HTERT RPE-1 (cell line): ENCODE measurements around the gene LCP2.

Experiments
- in situ Hi-C: fragments of 300-500 bp; cut with MboI; formaldehyde crosslinking; loops from 4 replicates; pipeline ENCODE4 v1.14.3; 2020; ENCODE audit warnings: low sequenced_read_pairs

The LCP2 gene

DNA sequence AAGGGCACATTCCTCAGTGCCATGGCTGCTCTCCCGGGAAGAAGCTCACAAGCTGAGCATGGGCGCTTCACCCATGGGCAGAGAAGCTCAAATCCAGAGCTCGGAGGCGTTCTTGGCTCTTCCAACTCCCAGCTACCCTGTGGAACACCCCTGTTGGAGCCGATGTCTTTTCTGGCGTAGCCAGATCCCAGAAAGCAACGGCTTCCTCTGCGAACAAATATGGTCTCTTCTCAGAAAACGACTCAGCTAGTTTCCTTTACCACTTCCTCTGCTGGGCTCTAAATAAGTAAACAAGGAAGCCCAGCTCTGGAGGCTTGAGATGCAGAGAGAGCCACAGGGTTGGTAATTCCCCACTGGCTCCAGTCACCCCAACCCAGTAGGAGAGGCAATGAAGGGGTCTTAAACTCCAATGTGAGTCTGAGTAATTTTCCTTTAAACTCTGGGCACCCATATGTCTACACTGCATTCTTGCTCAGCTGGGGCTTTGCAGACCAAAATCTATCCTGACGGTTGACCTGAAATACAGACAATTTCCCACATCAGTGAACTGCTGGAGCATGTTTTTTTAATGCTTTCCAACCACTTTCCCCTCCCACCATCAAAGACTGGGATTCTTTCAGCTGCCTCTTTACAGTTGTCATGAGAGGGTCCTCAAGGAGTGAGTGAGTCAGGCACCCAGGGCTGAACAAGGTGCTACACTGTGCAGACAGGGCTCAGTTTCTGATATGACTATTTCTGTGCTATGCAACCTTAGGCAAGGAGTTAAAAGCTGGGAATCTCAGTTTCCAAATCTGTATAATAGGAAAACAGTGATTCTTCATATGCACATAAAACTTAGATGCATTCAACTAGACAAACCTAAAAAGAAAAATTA, at the start of gene LCP2:
TSS of gene LCP2 (minus strand) at position 189 of the 874 bp plus-strand sequence. CDS start at position 23, 166 bp downstream.
- in situ Hi-C loops: no loop called here

DNA sequence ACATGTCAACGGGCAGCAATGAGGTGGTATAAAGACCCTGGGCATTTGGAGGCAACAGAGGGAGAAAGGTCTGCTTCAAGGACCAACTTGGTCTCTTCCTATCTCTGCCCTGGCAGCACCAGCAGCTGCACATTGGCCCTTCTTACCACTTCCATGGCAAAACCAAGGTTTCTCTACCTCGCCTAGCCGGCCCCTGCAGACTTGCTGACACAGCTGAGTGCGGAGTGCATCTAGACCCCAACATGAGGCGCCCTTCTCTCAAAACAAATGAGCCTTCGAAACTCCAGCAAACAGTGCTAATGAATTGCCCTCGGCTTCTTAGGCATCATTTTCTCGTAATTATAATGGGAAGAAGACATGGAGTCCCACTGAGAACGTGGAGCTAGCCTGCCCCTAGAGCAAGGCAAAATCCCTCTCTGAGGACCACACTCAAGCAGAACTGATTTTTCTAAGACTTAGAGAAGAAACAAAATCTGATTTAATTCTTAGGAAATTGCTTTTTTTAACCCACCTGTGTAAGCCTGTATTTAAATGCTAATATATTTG, 49.5 kb upstream of the LCP2 start:
- in situ Hi-C loops: no loop called here

DNA sequence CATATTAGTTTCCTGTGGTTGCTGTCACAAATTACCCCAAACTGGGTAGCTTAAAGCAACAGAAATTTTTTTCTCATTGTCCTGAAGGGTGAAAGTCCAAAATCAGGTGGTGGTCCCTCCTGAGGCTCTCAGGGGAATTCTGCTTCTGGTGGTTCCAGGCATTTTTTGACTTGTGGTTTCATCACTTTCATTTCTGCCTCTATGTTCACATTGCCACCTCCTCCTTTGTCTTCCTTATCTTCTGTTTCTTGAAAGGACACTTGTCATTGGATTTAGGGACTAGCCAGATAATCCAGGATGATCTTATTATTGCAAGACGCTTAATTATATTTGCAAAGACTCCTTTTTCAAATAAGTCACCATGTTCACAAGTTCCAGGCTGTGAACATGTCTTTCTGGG, 48.4 kb upstream of the LCP2 start:
- in situ Hi-C loops: no loop called here

DNA sequence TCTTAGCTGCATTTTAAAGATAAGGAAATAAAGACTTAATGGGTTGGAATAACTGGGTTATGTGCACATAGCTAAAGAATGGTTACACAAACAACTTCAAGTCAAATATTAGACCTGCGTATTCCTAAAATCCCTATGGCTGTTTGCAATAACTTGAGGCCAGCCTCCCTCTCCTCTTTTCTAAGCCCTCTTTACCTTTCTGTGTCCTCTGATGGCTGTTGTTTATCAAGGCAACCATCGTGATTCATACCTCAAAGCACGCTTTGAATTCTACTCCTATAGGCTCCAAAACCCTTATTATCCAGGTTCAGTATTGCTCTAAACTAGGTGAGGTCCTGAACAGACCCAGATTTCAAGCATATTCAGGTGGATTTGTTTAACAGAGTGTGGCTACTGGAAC, 45.6 kb upstream of the LCP2 start:
- in situ Hi-C loops: no loop called here

DNA sequence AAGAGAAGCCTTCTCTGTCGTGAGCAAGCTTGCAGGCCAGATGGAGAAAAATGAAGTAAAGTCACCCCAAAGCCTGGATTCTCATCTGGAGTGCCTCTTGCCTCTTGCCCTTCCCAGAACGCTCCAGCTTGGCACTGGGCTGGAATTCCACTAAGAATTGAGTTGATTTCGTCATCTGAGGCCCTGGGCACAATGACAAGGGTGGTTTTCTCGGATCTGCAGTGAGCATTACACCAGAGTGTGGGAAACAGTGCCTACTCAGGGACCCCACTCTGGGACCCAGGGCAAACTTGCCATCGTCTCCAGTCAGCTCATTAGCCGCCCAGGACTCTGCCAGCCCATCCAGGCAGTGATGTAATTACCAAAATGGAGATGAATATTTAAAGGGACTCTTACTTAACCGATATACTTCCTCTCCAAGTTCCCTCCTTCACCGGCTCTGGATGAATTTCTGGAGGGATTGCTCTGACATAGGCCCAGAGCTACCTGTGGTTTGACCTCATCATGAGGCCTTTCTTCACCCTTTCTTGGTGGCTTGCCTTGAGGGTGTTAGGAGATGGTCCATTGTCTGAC, 44.7 kb upstream of the LCP2 start:
- in situ Hi-C loops: no loop called here

DNA sequence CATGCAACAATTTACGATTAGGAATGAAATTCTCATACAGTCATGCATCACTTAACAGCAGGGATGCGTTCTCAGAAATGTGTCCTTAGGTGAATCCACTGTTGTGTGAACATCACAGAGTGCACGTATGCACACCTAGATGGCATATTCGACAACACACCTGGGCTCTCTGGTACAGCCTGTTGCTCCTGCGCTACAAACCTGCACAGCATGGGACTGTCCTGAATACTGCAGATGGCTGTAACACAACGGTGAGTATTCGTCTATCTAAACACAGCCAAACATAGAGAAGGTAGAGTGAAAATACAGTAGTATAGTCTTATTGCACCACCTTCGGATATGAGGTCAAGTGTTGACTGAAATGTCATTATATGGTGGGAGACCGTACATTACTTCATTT, 44.0 kb upstream of the LCP2 start:
- in situ Hi-C loops: no loop called here

DNA sequence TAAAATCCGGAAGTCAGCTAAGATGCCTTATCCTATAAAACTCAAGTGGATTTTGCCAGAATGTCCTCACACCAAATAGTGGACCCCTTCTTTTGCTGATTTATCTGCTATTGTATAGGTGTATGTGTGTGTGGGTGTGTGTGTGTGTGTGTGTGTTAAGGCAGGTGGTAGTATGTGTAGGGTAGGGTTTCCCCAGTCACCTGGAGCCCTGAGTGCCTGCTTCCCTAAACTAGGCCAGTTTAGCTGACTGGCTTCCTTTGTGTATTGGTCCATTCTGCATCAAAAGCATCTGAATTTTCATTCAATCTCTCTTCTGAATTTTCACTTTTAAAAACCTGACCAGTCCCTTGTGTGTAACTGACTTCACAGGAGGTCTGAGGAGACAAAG, 42.2 kb upstream of the LCP2 start:
- in situ Hi-C loops: no loop called here

DNA sequence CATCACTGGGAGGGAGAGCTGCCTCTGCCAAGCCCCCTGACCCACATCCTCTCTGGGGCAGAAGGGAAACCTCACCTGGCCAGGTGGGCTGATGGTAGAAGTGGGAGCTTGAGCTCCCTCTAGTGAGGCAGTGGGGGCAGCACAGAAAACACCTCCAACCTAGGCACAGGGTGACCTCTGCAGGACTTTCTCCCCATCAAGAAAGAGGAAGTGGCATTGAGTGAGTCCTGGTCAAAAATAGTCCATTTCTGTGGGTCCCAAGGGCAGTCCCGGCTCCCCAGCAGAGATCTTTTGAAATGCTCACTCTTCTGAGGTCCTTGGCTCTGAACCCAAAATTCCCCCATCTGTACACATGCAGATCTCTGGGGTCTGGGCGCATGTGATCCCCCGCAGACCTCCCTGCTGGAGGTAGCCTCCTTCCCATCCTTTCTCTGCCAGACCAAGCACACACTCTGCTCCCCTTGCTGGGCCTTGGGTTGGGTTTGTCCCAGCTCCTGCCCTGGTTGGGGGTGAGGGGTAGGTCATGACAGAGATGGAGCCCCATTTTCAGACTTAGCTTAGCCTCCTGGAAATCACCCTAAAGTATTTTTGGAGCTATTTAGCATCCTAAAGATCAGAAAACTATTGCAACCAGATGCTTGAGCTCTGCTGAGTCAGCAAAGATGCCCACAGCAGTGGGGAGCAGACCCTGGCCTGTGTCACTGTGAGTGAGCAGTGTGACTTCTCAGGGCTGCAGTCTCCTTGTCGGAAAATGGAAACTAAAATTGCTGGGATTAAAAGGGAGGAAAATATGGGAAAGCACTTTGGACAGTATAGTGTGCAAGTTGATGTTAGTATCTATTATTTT, 41.6 kb upstream of the LCP2 start:
- in situ Hi-C loops: no loop called here

DNA sequence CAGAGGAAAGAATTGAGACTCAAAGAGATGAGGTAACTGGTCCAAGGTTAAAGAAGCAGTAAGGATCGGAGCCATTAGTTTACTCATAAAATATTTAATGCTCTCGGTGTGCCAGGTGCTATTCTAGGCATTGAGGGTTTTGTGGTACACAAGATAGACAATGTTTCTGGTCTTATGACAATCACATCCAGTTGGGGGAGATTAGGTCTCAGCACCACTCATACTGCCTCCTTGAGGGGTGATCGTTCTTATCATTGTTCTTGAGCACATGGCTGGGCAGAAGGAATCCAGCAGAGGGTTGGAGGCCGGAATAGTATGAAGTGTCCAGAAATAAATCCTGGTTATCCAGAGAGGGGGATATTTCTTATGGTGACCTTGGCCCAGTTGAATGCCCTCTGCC, 40.7 kb upstream of the LCP2 start:
- in situ Hi-C loops: no loop called here

DNA sequence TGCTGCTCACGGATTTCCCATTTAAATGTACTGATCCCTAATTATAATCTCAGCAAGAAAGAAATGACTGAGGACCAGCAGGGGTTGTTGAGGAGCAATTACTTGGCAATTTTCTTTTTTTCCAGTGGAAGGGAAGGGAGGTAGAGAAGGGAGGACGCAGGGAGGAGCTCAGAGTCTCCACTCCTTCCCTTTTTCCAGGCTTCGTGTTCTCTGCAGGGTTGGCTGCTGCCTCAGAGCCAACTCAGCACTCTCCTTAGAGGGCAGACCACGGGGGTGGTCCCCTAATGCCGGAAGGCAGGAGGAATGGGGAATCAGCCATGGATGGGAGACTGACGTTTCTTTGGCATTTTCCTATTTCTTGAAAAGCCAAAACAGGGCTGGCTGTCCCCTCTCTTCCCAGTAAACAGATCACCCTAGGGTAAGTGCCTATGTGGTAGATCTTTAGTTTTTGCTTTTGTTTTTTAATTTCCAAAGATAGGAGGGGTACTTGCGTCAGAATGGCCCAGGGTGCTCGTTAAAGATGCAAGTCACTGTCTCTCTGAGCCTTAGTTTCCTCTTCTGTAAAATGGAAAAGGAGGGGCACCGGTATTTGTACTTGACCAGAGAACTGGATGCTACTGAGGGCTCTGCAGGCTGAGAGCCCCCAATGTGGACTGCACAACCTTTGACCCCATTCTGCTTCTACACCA, 39.6 kb upstream of the LCP2 start:
- in situ Hi-C loops: no loop called here

DNA sequence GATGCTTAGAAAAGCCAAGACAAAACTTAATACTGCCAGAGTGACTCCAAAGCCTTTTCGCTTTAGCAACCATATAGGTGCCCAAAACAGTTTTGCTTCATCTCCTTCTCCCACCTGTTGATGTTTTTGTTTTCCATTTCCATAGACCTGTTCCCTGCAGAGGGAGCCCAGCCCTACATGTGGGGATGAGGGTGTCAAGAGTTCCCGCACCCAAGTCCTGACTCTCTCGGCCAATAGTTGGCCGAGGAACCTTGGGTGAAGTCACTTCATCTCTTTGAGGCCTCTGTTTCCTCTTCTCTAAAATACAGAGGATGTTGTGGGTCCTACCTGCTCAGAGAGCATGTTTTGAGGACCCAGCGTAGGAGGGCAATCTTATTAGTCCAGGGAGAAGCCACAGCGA, 38.5 kb upstream of the LCP2 start:
- in situ Hi-C loops: no loop called here

DNA sequence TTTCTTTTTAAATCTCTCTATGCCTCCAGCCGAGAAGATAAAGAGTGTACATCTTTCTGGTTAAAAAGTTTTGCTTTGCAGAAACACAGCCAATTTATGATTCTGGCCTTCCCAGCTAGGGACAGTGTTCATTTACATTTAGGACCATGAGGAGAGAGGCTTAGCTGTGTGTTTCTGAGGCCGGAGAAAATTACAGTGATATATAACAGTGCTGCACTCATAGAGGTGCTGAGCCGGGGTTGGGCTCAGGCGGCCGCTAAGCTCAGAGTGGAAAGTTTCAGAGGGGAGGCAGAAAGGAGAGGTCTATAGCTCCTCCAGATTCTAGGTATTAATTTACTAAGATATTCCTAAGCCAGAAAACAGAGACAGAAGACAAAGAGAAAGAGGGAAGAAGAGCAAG, 37.0 kb upstream of the LCP2 start:
- in situ Hi-C loops: no loop called here

DNA sequence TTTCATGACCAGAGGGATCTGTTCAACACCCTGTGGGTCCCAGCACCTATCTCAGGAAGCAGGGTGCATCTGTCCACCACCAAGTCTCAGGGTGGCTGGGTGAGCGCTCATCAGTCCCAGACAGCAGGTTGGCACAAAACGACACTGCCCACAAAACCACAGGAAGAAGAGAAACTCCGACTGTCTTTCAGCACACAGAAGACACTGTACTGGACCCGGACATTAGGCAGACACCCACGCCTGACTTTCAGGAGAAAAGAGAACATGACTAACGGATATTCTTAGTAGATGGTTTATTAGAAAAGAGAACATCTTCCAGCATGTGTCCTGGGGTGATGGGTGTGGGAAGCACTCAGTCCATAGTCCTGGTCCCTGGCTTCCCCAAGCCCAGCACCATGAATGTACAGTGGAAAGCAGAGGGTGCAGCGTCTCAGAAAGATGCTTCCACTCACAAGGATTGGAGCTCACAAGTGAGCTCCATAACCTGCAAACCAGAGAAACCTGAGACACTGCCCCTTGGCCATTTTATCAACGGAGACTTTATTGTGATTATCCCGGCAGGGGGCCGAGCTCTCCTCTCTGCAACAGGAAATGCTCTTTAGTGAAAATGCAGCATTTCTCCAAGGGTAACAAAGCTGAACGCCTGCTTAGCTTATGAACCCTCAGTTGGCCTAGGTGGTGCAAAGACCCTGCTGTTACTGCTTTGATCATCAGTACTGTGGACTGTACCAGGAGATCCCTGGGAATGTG, 35.8 kb upstream of the LCP2 start:
- in situ Hi-C loops: no loop called here

DNA sequence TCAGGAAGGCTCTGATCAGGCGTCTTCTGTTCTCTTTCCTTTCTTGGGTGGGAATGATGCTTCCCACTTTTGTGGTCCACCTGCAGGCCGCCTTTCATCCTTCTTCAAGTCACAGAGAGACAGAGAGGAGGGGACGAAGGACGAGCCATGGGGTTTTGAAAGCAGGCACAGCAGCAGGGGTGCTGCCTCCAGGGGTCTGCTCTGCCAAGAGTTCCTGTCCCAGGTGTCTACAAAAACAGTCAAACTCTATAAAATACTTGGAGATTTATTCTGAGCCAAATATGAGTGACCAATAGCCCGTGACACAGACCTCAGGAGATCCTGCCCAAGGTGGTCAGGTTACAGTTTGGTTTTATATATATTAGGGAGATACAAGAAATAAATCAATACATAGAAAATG, 34.5 kb upstream of the LCP2 start:
- in situ Hi-C loops: no loop called here

DNA sequence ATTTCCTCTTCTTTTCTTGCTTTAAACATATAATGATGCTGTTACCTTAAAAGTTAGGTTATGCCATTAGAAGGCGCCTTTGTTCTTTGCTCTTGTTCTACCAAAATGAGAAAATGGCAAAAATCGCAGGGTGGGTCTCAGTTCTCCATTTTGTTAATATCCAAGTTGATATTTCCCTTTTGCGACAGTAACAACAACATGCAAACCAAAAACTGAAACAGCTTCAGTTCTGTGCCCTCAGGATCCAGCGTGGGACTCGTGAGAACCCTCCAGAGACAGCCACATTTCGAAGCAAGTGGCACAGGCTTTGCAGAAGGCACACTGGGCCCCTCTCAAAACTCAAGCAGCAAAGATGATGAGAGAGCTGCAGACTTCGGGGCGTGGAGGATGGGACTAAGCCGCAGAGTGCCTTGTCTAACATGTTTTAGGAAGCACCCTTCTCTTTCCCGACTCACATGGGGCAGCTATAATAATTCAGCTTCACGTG, 33.0 kb upstream of the LCP2 start:
- in situ Hi-C loops: no loop called here

DNA sequence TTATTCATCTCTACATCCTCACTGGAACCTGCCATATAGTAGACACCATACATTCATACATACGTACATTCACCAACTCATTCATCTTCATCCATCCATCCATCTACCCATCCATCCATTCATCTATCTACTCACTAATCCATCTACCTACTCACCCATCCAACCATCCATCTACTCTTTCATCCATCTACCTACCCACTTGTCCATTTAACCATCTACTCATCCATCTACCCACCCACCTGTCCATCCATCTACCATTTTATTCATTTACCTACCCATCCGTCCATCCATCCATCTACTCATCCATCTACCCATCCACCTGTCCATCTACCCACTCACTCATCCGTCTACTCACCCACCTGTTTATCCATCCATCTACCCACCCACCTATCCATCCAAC, 31.9 kb upstream of the LCP2 start:
- in situ Hi-C loops: no loop called here

DNA sequence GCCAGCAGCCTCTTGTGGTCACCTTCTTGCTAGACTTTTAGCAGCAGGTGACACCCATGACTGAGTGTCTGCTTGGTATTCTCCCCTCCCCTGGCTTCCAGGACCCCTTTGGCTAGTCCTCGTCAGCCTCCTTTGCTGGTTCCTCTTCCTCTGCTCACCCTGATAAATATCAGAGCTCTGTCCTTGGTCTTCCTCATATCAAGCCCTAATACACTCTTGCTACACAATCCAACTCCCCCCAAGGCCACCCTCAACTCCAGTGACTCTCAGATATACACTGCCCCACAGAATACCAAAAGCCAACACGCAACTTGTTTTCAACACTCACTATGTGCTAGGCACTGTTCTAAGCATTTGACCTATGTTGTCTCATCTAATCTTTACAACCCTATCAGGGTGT, 30.3 kb upstream of the LCP2 start:
- in situ Hi-C loops: no loop called here

DNA sequence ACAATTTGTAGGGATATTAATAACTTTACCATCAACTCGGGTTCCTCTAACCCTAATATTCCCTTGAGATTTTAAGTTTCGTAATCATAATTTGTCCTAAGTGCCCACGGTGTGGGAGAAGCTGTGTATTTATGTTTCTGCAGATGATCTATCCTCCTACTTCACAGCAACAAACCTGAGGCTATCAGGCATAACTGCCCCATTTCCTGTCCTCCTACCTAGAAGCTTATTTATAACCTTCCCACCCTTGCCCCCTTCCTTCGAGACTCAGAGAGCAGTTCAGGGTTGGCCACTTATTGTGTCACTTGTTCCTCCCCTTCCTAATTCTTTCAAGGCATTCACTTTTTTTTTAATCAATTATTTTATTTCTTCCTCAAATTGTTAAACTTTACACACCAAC, 29.6 kb upstream of the LCP2 start:
- in situ Hi-C loops: no loop called here

DNA sequence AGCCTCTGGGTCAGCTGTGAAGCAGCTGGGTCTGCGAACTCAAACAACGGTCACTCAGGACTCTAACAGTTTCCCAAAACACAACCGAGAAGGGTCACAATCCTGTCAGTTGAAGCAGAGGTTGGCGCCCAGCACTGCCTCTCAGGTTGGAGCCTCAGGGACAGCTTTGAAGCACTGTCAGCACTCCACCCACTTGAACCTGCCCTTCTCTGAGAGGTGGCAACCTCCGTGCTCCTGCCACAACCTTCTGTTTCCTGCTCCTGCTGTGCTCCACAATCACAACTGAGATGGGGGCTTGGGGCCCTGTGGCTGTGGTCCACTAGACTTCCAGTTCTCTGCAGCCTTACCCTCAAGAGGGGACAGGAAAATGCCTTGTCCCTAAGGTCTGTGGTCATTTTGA, 21.7 kb upstream of the LCP2 start:
- in situ Hi-C loops: no loop called here

DNA sequence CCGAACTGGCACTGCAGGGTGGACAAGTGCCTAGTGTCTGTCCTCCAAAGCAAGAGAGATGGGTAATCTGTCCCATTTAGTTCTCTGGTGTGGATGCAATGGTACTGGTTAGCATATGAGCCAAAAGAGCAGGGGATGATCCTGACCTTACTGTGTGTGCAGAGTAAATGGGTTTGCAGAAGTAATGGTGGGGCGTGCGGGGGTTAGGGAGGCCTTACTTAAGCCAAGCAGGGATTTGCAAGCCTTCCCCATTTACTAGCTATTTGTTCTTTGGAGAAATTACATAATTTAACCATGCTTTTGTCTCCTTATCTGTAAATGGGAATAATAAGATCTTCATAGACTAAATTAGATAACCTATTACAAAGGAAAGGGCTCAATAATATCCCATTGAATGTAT, 19.9 kb upstream of the LCP2 start:
- in situ Hi-C loops: no loop called here
